ENCODE measurements around the gene ZNF439. TPM values are rescaled to one million over a fixed set of nuclear protein-coding genes. Genes with fewer than 3 reads are reported as not detected.
A peak's percentile ranks its signal among the peaks of the same experiment; 100 is the strongest.

ZNF439 gene
- total RNA-seq = 1 to 10 TPM; 2.2 to 8.0 (median 2.8) TPM
- 1 to 10 TPM; 7.4 to 7.5 TPM for polyA plus RNA-seq

GRCh38 chr19:11848594-11849469 lies at the start of gene ZNF439:
Gene ZNF439, plus strand, starts transcription at chr19:11848726. Its CDS starts 142 bp downstream, at chr19:11848868.
- TF ChIP-seq CTCF (IDR thresholded peaks at IDR 0.05) = no peak
- no peak for FAIRE-seq
- peak; percentile 100 for ATAC-seq
- 1 to 2% methylated on average over 54 to 59 of the region's 59 CpGs for WGBS, 2 donors
- Histone ChIP-seq H3K9me3 (no peaks in the 10 kb centered on the region), H3K4me3 (peak within 1 kb of the TSS; percentile 36 to 63 (median 58)), H3K27me3 (no peaks in the 10 kb centered on the region), H3K4me1 (peaks cover 0 to 7% (median 0%) of the 10 kb centered on the region in 3 donors), H3K27ac (peak within 1 kb of the TSS in 2 of 4 donors; percentile 19 to 76), H3K36me3 (no peaks in the 10 kb centered on the region)
- intact Hi-C loops (cut with DNase I) = no loop called here
- peak; percentile 84 to 94 (median 90) for DNase-seq

GRCh38 chr19:11806354-11807098 lies 42.0 kb upstream of the ZNF439 start:
- no peak for FAIRE-seq
- H3K27ac ChIP-seq = no peak overlapping the region
- TF ChIP-seq CTCF (IDR thresholded peaks at IDR 0.05) = no peak
- no peaks in the 10 kb centered on the region for H3K9me3 ChIP-seq
- no peak for DNase-seq
- no peak for ATAC-seq
- no peaks in the 10 kb centered on the region for H3K36me3 ChIP-seq
- WGBS, 2 donors = 93 to 97% methylated on average over 11 of the region's 11 CpGs
- intact Hi-C loops (cut with DNase I) = no loop called here
- H3K4me1 ChIP-seq = no peaks in the 10 kb centered on the region
- H3K4me3 ChIP-seq = no peak overlapping the region
- no peaks in the 10 kb centered on the region for H3K27me3 ChIP-seq

DNA sequence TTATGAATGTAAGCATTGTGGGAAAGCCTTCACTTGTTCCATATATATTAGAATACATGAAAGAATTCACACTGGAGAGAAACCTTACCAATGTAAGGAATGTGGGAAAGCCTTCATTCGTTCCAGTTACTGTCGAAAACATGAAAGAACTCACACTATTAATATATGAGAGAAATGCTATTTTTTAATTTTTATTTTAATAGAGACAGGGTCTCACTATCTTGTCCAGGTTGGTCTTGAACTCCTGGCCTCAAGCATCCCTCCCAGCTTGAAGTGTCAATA lies 41.5 kb upstream of the ZNF439 start:
- FAIRE-seq = no peak
- TF ChIP-seq CTCF (IDR thresholded peaks at IDR 0.05) = no peak
- H3K27me3 ChIP-seq = no peaks in the 10 kb centered on the region
- no peak overlapping the region for H3K4me3 ChIP-seq
- no peaks in the 10 kb centered on the region for H3K4me1 ChIP-seq
- no peaks in the 10 kb centered on the region for H3K9me3 ChIP-seq
- DNase-seq = no peak
- no peaks in the 10 kb centered on the region for H3K36me3 ChIP-seq
- WGBS, 2 donors = 94 to 97% methylated on average over 2 of the region's 2 CpGs
- intact Hi-C loops (cut with DNase I) = no loop called here
- no peak overlapping the region for H3K27ac ChIP-seq
- ATAC-seq = no peak

DNA sequence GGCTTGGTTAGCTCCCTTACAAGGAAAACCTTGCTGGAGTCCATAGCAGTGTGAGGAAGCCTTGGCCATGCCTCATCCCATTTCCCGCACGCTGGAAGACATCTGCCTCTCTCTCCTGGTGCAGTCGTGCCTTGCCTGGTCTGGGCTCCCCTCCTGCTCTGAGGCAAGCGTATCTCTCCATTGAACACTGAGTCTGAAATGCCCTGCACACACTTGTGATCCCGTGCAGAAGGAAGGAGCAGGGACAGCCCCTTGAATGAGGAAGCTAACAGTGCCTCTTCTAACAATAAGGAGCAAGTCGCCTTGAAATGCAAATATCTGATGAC lies 34.9 kb upstream of the ZNF439 start:
- peak; percentile 15 to 39 (median 32) for ATAC-seq
- Histone ChIP-seq H3K4me1 (peaks cover 0 to 4% (median 0%) of the 10 kb centered on the region in 3 donors), H3K9me3 (no peaks in the 10 kb centered on the region), H3K27me3 (no peaks in the 10 kb centered on the region), H3K27ac (peak overlapping the region; percentile 83 to 91 (median 84)), H3K4me3 (peak overlapping the region; percentile 80 to 96 (median 87)), H3K36me3 (no peaks in the 10 kb centered on the region)
- WGBS, 2 donors = 1% methylated on average over 6 of the region's 6 CpGs
- DNase-seq = no peak
- no peak for TF ChIP-seq CTCF (IDR thresholded peaks at IDR 0.05)
- FAIRE-seq = no peak
- intact Hi-C loops (cut with DNase I) = no loop called here

Measured in pancreas (tissue), 10 donors.